GM13976 (cell line): ENCODE results near the gene FUOM.

ENCODE experiments used
- DNase-seq: peaks from one replicate; pipeline ENCODE4 v3.0.0; 2012; ENCODE audit warnings: low spot score
- in situ Hi-C: fragments of 300-500 bp; cut with MboI; formaldehyde crosslinking; loops from one replicate; pipeline ENCODE4 v1.12.0; 2022; ENCODE audit warnings: low sequenced_read_pairs, mixed read lengths, inconsistent platforms; ENCODE audit not compliant: unreplicated experiment
- TF ChIP-seq, protein P1 (sequence below): IDR thresholded peaks from 2 replicates; pipeline ENCODE4 v1.5.1; 2012; ENCODE audit warnings: borderline replicate concordance, mild to moderate bottlenecking; ENCODE audit not compliant: insufficient read depth; ENCODE audit errors: extremely low read depth, missing control alignments, control extremely low read depth

Gene FUOM

DNA sequence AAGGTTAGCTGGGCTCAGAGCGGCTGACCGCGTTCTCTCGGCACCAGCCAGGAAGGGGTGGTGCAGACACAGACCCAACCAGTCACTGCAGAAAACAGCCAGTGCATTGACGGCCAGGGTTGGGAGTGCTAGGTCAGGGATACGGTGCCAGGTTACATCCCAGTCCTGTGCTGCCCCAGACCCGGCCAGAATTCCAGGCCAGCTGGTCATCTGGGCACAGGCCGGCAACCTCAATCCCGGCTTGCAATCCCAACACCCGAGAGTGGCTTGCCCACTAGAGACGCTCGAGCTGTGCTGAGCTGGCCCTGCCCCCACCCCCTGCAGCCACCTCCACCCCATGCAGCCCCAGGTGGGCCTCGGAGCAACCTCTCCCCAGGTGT, 6.9 kb downstream of the FUOM start:
- in situ Hi-C loops, result no loop called here
- no peak for DNase-seq
- TF ChIP-seq, protein P1, sequence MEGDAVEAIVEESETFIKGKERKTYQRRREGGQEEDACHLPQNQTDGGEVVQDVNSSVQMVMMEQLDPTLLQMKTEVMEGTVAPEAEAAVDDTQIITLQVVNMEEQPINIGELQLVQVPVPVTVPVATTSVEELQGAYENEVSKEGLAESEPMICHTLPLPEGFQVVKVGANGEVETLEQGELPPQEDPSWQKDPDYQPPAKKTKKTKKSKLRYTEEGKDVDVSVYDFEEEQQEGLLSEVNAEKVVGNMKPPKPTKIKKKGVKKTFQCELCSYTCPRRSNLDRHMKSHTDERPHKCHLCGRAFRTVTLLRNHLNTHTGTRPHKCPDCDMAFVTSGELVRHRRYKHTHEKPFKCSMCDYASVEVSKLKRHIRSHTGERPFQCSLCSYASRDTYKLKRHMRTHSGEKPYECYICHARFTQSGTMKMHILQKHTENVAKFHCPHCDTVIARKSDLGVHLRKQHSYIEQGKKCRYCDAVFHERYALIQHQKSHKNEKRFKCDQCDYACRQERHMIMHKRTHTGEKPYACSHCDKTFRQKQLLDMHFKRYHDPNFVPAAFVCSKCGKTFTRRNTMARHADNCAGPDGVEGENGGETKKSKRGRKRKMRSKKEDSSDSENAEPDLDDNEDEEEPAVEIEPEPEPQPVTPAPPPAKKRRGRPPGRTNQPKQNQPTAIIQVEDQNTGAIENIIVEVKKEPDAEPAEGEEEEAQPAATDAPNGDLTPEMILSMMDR, result no peak

DNA sequence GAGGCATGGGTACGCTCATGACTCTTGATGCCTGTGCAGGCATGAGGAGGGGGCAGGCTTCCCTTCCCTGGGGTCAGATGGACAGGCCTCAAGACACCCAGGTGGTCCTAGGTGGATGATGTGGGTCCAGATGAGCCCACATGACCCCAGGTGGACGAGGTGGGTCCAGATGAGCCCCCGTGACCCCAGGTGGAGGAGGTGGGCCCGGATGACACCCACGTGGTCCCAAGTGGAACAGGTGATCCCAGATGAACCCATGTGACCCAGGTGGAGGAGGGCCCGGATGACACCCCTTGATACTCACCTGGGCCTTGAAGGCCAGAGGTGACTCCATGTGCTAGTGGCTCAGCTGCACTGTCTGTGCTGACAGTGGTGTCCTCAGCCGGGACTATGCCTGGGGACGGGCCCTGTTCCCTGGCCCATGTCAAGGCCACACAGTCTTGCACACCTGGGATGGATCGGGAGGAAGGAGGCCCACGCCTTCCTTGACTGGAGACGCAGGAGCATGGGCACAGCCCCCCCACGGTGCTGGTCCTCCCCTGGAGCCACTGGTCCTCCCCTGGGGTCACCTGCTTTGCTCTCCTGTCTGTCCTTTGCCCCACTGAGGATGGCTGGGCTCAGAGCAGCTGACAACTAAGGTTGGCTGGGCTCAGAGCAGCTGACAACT, 7.4 kb downstream of the FUOM start:
- DNase-seq, result no peak
- TF ChIP-seq, protein P1, result no peak
- in situ Hi-C loops, result no loop called here

DNA sequence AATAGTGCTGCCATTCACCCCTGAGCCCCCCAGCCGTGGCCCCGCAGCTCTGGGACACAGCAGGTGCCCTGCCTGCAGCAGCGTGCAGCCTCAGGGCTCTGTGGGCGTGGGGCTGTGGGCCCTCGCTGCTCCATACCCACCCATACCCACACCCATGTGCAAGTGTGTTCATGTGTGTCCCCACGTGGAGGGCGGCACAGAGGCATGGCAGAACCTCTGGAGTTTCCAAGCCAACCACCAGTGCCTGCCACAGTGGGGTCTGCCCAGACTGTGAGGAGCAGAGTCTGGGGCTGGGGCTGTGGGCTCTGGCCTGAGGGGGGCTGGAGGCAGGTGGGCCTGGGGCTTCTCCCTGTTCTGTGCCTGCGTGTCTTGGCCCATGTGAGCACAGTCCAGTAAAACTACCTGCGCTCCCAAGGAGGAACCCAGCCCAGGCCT, 8.2 kb downstream of the FUOM start:
- no peak for DNase-seq
- in situ Hi-C loops, result no loop called here
- TF ChIP-seq, protein P1, result no peak

DNA sequence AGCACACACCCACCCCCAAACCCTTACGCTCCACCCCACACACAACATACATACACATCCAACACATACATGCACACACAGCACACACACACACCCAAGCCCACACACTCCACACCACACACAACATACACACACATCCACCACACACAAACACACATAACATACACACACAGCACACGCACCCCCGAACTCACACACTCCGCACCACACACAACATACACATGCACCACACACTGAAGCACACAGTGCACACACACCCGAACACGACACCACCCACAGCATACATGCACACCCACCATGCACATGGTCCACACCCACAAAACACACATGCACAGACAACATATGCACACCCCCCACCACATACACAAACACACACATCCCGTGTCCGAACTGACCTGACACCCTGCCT, 8.7 kb downstream of the FUOM start:
- in situ Hi-C loops, result no loop called here
- no peak for DNase-seq
- TF ChIP-seq, protein P1, result no peak

DNA sequence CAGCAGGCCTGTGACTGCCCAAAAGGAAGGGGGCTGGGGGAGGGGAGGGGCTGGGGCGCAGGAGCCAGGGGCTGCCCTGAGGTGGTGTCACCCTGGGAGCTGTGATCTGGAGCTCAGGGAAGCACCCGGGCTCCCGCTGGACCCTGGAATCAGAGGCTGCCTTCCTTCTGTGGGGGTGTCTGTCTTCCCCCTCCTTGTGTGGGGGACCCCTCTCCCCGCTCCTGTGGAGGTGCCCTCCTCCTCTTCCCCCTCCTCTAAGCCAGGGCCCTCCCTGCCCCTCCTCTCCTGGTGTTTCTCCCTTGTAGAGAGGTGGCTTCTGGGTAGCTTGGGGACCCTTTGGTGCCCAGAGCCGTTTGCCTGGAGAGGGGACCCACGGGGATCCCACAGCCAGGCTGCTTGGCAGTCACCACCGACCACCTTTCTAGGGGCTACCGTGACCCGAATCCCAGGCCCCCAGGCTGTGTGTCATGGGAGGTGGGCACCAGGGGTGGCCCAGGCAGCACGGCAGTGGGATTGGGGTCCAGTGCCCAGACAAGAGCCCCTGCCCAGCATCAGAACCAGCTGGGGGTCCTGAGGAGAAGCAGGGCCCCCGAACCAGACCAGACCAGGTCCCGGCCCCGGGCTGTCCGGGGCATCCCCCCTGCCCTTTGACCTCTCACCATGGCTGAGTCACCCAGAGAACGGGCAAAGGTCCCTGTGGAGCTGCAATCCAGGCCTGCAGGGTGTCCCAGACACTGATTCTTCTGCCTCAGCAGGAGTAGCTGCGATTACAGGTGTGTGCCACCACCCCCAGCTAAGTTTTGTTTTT, 9.9 kb downstream of the FUOM start:
- no peak for DNase-seq
- in situ Hi-C loops, result no loop called here
- TF ChIP-seq, protein P1, result no peak

DNA sequence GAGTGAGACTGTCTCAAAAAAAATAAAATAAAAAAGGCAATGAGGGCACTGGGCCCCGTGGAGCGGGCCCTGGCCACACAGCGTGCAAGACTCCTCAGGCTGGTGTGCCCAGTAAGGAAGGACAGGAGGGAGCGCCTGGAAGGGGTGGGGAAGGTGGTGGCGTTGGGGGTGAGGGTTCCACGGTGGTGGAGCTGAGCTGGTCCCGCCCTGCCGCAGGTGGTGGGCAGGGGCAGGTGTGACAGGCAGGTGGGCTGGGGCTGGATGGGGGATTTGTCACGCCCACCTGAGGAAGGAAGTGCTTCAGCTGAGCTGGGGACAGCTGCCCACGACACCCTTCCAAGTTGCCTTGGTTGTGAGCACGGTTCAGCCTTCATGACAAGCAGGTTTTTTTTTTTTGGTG, 11.4 kb downstream of the FUOM start:
- TF ChIP-seq, protein P1, result no peak

More for the DNA sequence above, 11.4 kb downstream of the FUOM start:
- no peak for DNase-seq
- in situ Hi-C loops, result no loop called here
